HG02852 (cell line): ENCODE data around the gene C7orf33.
A peak's percentile ranks its signal among the peaks of the same experiment; 100 is the strongest.
"Not testable (repeated sequence)": the region's sequence is repeated elsewhere in the genome, so short reads cannot be mapped to it uniquely, and the experiment has no call there.

Experiments
- ATAC-seq: cut with Tn5 transposase; IDR thresholded peaks from one replicate; pipeline ENCODE4 v1.9.1; 2021; ENCODE audit warnings: mild to moderate bottlenecking, moderate library complexity; ENCODE audit not compliant: unreplicated experiment

C7orf33 gene

GRCh38 chr7:148590471-148590870, at the start of gene C7orf33:
TSS of gene C7orf33 (plus strand) at chr7:148590766. CDS start at chr7:148590926, 160 bp downstream.
- ATAC-seq: no peak

GRCh38 chr7:148541891-148542504, 48.6 kb upstream of the C7orf33 start:
- ATAC-seq: no peak

GRCh38 chr7:148543302-148543701, 47.3 kb upstream of the C7orf33 start:
- no peak for ATAC-seq

GRCh38 chr7:148545172-148545571, 45.4 kb upstream of the C7orf33 start:
- ATAC-seq: no peak

- no peak for ATAC-seq
Measured at GRCh38 chr7:148545932-148546331, 44.6 kb upstream of the C7orf33 start.

- no peak for ATAC-seq
Measured at GRCh38 chr7:148546857-148547256, 43.7 kb upstream of the C7orf33 start.

- ATAC-seq: no peak
Measured at GRCh38 chr7:148547951-148548350, 42.6 kb upstream of the C7orf33 start.

- no peak for ATAC-seq
Measured at GRCh38 chr7:148553979-148554378, 36.6 kb upstream of the C7orf33 start.

GRCh38 chr7:148556892-148557291, 33.7 kb upstream of the C7orf33 start:
- ATAC-seq: no peak

GRCh38 chr7:148558914-148559313, 31.7 kb upstream of the C7orf33 start:
- no peak for ATAC-seq

GRCh38 chr7:148561099-148561498, 29.5 kb upstream of the C7orf33 start:
- ATAC-seq: no peak

- ATAC-seq: peak; percentile 59
Measured at GRCh38 chr7:148563583-148564274, 26.8 kb upstream of the C7orf33 start.

GRCh38 chr7:148564275-148564951, 26.2 kb upstream of the C7orf33 start:
- ATAC-seq: peak; percentile 83

- no peak for ATAC-seq
Measured at GRCh38 chr7:148566736-148567135, 23.8 kb upstream of the C7orf33 start.

GRCh38 chr7:148567524-148567923, 23.0 kb upstream of the C7orf33 start:
- no peak for ATAC-seq

- ATAC-seq: no peak
Measured at GRCh38 chr7:148570510-148570909, 20.1 kb upstream of the C7orf33 start.

GRCh38 chr7:148570973-148571372, 19.6 kb upstream of the C7orf33 start:
- ATAC-seq: not testable (repeated sequence)

- ATAC-seq: no peak
Measured at GRCh38 chr7:148571381-148571780, 19.2 kb upstream of the C7orf33 start.

- no peak for ATAC-seq
Measured at GRCh38 chr7:148572067-148572522, 18.5 kb upstream of the C7orf33 start.

- ATAC-seq: not testable (repeated sequence)
Measured at GRCh38 chr7:148573581-148573980, 17.0 kb upstream of the C7orf33 start.

GRCh38 chr7:148575640-148576411, 14.7 kb upstream of the C7orf33 start:
- ATAC-seq: peak; percentile 91
